NCI-H2171 (cell line): ENCODE results near the gene RPL39.
"Not testable (repeated sequence)": the region's sequence is repeated elsewhere in the genome, so short reads cannot be mapped to it uniquely, and the experiment has no call there.

Experiments used
- DNase-seq: peaks from one replicate; lab custom pipeline; 2025; lab: John Stamatoyannopoulos, UW

RPL39 gene

DNA sequence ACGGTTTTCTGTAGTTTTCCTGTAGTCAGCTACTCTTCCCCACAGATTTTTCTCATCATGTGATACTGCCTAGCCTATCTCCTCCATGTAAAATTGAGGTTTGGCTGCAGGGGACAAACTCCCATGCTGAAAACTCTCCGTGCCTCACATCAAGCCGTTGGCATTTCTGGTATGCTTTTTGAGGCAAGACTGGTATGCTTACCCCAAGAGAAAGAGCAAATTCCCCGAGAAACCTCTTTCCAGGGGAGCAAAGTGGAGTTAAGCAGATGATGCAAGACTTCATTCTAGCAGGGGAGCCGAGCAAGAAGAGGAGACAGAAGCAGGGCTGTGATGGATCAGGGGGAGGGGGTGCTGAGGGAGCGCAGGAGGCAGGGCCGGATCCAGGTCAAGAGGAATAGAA, 28.2 kb downstream of the RPL39 start:
- no peak for DNase-seq

DNA sequence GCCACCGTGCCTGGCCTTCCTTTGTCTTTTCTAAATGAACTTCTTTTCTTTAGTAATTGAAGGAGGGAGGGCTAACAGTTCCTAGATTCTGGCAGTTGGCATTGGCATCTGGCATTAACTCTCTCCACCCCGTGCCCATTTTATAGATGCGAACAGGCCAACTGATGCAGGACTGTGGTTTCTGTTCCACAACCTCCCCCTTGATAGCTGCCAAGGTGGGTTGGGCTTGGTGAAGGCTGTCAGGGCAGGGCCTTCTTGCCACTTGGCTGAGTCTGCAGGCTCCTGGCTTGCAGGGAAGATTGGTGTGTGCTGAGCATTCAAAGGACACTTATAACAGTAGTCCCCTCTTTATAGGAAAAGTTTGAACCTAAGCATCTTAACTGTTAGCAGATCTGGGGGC, 28.7 kb downstream of the RPL39 start:
- DNase-seq = no peak

DNA sequence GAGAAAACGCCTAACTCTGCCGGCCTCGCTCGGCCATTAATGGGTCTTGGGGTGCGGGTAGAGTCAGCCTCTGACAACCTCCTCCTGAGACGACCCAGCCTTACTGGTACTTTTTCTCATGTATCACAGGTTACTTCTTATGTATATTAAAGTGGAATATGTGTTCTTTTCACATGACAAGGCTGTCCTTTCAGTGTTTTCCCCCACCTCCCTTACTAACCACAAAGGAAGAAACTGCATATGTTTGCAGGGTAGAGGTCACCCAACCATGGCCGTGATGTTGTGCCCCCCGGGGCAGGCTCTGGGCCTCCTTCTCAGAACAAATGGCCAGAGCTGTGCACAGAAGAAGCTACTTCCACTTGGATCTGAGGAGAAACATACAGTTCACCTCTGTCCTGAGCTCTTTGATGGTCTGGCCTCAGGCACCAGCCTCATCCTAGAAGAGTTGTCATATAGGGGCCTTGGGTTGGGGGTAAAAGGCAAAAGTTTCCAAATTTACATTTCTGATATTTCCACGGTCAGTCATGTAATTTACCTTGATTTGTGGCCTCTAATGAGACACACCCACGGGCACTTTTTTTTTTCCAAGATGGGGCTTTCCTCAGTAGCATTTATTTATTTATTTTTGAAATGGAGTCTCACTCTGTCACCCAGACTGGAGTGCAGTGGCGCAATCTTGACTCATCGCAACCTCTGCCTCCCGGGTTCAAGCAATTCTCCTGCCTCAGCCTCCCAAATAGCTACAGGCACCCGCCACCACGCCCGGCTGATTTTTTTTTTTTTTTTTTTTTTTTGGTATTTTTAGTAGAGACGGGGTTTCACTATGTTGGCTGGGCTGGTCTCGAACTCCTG, 31.2 kb downstream of the RPL39 start:
- no peak for DNase-seq

DNA sequence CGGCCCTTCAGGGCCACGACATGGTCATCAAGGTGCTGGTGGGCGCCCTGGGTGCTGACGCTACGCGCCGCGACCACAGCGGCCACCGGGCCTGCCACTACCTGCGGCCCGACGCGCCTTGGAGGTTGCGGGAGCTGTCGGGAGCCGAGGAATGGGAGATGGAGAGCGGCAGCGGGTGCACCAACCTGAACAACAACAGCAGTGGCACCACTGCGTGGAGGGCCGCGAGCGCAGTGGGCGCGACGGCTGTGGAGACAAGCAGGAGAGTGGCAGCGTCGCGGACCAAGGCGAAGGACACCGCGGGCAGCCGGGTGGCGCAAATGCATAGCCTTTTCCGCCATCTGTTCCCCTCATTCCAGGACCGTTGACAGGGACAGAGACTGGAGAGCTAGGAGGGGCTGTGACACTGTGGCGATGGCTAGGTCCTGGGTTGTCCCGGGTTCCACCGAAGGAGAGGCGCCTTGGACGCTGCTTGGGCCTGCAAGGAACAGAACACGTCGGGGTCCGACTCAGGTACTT, 32.1 kb downstream of the RPL39 start:
- DNase-seq = no peak

DNA sequence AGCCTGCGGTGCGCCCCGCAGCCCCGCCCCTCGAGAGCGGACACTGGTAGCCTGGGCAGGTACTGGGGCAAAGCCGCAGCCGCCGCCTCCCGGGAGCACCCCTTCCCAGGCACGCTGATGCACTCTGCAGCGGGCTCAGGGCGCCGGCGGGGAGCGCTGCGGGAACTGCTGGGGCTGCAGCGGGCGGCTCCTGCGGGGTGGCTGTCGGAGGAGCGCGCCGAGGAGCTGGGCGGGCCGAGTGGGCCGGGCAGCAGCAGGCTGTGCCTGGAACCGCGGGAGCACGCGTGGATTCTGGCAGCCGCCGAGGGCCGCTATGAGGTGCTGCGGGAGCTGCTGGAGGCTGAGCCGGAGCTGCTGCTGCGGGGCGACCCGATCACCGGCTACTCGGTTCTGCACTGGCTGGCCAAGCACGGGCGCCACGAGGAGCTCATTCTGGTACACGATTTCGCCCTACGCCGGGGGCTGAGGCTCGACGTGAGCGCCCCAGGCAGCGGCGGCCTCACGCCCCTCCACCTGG, 32.6 kb downstream of the RPL39 start:
- DNase-seq = no peak

DNA sequence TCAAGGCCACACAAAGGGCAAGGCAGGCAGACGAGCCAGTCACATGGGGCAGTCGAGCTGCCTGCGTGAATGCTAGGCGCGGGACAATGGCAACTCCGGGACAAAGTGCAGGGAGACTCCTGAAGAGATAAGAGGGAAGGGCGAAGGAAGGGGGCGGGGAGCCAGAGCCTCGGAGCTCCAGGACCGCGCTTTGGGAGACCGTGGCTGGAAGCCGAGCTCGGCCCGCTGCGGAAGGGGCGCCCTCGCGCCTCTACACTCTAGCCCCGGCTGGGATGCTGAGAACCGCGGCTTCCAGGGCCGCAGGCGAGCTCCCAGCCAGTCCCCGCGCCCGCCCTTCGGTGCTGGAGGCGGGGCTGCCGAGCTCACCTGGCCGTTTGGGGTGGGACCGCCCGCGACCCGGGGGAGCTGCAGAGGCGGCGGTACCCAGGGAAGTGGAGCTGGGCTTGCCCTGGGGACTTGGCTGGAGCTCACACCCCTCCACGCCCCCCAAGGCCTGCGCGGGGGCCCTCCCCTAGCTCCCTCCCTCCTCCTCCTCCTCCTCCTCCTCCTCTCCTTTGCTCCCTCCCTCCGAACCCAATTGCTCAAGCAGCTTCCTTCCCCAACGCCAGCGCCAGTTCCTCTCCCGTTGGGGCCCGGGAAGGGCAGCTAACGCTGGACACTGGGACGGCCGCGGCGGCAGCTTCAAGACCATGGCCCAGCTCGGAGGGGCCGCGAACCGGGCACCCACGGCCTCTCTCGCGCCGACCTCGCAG, 33.3 kb downstream of the RPL39 start, which contains the start of gene SOWAHD:
SOWAHD (plus strand) TSS at position 610 of the 752 bp plus-strand sequence; CDS start at position 690, 80 bp downstream.
- no peak for DNase-seq

DNA sequence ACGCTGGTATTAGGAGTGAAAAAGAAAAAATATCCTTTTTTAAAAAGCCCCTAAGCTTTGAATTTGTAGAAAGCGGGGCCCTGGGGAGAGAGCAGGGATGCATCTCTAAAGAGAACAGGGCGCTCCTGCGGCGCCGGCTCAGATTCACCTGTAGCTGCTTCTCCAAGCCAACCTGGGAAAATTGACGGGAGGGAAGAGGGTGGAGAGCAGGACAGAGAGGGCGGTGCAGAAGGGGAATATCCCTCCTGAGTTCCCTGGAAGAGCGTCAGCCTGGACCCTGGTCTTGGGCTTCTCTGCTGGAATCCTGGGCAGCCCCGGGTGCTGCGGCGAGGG, 33.8 kb downstream of the RPL39 start:
- DNase-seq = no peak

DNA sequence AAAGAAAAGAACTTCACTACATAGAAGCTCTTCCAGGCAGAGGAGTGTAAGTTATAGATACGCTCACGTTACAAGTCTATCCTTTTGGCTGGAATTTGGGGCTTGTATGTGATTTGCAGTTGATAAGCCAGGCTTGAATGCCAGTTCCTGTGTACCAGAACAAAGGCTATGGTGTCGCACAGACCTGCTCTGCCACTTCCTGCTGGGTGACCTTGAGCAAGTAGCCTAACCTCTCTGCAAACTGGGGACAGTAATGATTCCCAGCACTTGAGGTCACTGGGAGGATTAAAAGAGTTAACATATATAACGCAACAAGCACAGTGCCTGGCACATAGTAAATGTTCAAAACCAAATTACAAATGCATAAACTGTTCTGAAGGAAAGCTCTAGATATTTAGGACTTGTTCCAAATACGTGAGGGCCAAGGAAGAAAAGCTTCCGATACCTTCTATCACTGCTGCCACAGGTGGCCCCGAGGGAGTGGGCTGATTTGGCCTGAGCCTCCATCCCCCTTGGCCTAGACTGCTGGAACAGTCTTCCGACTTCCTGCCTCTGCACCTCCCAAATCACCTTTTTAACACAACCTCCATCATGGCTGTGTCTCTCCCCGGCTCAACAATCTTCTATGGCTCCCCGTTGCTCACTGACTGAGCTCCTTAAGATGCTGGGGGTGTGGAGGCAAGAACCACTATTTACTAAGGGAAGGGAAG, 34.3 kb downstream of the RPL39 start:
- no peak for DNase-seq

DNA sequence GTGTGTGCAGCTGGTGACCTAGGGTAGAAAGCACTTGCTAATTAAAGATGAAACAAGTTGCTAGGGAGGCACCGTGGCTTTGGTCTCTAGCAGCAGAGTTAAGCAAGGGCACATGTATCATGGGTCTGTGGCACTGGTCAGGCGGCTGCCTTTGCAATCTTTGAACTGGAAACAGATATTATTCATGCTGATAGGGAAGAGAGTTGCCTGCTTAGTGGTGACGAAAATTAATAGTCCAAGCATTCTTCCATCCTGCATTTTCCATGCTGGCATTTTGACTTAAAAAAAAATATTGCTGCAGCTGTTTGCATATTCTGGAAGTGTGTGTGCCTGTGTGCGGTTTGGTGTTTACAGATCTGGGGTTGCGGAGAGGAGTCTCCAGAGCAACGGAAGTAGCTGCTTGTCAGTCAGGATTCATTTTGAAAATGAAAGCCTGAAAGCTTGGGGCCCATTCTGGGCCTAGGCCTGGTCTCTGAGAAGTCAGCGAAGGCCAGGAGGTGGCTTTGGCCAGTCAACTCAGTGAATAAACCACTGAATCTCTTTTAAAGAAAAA, 35.4 kb downstream of the RPL39 start:
- no peak for DNase-seq

DNA sequence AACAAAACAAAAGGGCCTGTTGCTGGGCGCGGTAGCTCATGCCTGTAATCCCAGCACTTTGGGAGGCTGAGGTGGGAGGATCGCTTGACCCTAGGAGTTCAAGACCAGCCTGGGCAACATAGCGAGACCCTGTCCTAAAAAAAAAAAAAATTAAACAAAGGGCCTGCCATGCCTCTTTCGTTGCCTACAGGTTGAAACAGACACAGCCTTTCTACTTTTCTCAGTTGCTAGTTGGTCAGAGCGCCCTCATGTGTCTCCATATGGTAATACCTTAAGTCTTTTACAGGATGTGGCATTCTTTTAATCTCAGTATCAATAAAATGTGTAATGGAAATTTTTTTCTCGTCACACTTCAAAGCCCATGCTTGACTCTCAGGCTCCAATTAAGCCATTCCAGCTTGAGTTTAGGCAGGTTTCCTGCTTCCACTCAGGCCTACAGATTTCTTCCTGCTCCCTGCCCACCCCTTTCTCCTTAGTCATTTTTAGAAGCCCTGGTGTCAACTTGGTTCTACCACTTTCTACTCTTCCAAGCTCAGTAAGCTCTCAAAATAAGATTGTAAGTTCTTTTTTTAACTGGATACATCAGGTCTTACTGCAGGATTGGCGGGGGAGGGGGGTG, 37.7 kb downstream of the RPL39 start:
- no peak for DNase-seq

DNA sequence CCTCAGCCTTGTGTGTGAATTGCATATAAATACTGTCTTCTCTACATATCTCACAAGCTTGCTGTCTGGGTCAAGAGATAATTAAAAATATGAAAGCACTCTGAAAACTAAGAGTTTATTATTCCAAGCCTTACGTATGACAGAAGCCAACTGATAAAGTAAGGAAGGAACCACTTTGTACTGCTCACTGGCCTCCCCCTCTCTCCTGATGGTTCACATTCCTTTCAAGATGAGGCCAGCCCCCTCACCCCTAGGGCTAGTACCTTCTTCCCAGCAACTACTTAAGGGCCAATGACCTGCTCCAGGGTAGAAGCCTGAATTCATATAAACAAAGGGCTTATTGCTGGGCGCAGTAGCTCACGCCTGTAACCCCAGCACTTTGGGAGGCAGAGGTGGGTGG, 38.4 kb downstream of the RPL39 start:
- DNase-seq = no peak

DNA sequence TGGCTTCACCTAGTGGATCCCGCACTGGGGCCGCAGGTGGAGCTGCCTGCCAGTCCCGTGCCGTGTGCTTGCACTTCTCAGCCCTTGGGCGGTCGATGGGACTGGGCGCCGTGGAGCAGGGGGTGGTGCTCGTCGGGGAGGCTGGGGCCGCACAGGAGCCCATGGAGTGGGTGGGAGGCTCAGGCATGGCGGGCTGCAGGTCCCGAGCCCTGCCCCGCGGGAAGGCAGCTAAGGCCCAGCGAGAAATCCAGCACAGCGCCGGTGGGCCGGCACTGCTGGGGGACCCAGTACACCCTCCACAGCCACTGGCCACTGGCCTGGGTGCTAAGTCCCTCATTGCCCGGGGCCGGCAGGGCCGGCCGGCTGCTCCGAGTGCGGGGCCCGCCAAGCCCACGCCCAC, 40.7 kb downstream of the RPL39 start:
- DNase-seq = not testable (repeated sequence)

DNA sequence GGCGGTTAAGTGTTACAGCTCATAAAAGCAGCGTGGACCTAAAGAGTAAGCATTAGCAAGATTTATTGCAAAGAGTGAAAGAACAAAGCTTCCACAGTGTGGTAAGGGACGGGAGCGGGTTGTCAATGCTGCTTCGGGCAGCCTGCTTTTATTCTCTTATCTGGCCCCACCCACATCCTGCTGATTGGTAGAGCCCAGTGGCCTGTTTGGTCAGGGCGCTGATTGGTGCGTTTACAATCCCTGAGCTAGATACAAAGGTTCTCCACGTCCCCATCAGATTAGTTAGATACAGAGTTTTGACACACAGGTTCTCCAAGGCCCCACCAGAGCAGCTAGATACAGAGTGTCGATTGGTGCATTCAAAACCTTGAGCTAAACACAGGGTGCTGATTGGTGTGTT, 41.3 kb downstream of the RPL39 start:
- not testable (repeated sequence) for DNase-seq

DNA sequence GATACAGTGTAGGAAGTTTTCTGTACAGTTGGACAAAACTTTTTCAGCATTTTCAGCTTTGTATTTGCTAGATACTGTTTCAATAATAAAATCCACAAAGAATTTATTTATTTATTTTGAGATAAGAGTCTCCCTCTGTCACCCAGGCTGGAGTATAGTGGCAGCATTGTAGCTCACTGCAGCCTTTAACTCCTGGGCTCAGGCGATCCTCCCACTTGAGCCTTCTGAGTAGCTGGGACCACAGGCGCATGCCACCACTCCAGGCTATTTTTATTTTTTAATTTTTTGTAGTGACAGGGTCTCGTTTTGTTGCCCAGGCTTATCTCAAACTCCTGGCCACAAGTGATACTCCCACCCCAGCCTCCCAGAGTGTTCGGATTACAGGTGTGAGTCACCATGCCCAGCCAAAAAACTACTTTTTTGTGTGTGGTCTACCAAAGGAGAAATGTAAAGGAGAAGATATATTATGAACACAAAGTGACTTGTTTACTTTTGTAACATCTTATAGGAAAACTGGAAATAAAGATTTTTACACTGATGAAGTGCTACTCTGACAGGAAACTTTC, 46.1 kb downstream of the RPL39 start:
- no peak for DNase-seq

DNA sequence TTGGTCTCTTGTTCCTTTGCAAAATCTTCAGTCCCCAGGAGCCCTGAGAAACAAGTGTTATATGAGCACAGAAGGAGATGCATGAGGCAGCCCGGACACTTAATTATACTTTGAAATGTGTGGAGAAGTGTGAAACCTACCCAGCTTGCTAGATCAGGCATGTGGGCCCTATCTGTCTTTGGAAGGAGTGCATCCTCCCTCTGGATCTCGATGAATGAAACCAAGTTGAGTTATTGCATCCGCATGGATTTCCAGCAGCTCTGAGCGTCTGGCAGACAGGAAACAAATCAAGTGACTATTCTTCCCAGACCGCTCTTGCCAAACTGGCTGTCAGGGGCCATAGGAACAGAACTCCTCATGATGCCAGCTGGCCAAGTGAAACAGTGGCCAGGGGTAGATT, 52.7 kb downstream of the RPL39 start:
- DNase-seq = no peak
